ENCODE measurements around the gene FLAD1.
"Not testable (repeated sequence)": the region's sequence is repeated elsewhere in the genome, so short reads cannot be mapped to it uniquely, and the experiment has no call there.

FLAD1 gene

GRCh38 chr1:154988058-154988954, 5.2 kb downstream of the FLAD1 start:
- DNase-seq (ENCODE audit: low read depth, low spot score) = no peak

GRCh38 chr1:154989195-154989860, 6.2 kb downstream of the FLAD1 start:
- DNase-seq (ENCODE audit: low read depth, low spot score) = no peak

DNA sequence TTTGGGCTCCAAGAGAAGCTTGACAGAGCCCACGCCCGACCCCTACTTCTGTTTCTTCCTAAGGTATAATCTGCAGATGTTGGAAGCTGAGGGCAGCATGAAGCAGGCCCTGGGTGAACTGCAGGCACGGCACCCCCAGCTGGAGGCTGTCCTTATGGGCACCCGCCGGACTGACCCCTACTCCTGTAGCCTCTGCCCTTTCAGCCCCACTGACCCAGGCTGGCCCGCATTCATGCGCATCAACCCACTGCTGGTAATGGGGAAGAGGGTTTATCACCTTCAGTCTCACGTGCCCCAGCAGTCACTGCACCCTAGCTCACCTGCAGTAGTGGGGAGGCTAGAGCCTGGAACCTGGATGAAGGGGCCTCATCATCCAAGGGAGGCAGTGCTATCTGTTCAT, 7.1 kb downstream of the FLAD1 start:
- DNase-seq (ENCODE audit: low read depth, low spot score) = no peak

- DNase-seq (ENCODE audit: low read depth, low spot score) = no peak
Observed at GRCh38 chr1:154992721-154993571, 9.8 kb downstream of the FLAD1 start.

GRCh38 chr1:154993572-154994268, 10.6 kb downstream of the FLAD1 start, which contains the start of gene LENEP:
Gene LENEP (plus strand): TSS chr1:154993586. CDS start chr1:154993608, 22 bp downstream.
- no peak for DNase-seq (ENCODE audit: low read depth, low spot score)

DNA sequence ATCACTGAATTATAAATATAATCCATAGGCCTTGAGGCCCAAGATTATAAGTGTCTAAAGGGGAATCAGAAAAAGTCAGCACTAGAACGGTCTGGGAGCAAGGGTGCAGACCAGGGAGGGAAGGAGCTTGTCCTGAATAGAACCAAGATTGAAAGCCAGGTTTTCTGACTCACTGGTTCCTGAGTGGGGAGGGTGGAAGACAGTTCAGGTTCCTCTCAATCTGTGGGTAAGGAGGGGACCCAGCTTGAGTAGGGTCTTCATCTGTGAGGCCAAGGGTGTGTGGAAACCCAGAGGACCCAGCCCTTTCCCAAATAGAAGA, 11.1 kb downstream of the FLAD1 start:
- no peak for DNase-seq (ENCODE audit: low read depth, low spot score)

GRCh38 chr1:154994591-154994990, 11.4 kb downstream of the FLAD1 start:
- no peak for DNase-seq (ENCODE audit: low read depth, low spot score)

DNA sequence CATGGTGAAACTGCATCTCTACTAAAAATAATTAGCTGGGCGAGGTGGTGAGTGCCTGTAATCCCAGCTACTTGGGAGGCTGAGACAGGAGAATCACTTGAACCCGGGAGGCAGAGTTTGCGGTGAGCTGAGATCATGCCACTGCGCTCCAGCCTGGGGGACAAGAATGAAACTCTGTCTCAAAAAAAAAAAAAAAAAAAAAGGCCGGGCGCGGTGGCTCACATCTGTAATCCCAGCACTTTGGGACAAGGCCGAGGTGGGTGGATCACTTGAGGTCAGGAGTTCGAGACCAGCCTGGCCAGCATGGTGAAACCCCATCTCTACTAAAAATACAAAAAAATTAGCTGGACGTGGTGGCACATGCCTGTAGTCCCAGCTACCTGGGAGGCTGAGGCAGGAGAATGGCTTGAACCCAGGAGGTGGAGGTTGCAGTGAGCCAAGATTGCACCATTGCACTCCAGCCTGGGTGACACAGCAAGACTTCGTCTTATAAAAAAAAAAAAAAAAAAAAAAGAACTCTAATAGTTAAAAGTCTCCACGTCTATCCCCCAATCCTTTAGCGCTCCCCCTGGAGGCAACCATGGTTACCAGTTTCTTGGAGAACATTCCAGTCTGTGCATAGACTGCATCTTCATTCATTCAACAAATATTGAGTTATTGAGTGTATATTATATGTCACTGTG, 12.3 kb downstream of the FLAD1 start:
- DNase-seq (ENCODE audit: low read depth, low spot score) = not testable (repeated sequence)

DNA sequence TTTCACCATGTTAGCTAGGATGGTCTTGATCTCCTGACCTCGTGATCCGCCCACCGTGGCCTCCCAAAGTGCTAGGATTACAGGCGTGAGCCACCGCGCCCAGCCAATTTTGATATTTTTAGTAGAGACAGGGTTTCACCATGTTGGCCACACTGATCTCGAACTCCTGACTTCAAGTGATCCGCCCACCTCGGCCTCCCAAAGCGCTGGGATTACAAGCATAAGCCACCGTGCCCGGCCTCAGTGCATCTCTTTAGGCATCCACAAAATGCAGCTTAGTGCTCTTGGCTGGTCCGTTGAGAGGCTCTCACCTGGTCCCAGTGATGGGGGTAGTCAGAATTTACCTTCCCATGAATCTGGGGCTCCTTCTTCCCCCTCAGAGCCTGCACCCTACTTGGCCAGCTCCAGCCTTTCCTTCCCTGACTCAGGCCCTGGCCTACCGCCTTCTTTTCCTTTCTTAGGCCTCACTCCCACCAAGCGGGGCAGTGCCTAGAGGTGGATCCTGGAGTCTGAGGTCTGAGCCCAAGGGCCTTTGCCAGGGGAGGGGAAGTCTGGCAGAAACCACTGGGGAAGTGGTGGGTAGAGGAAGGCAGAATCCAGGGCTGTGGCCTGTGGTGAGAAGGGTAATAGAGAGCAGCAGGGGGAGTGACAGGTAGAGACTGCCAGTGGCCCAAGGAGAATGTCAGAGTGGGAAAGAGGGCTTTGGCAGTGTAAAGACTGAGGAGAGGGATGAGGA, 14.0 kb downstream of the FLAD1 start:
- no peak for DNase-seq (ENCODE audit: low read depth, low spot score)

- DNase-seq (ENCODE audit: low read depth, low spot score) = no peak
Observed at GRCh38 chr1:154998201-154998780, 15.1 kb downstream of the FLAD1 start.

DNA sequence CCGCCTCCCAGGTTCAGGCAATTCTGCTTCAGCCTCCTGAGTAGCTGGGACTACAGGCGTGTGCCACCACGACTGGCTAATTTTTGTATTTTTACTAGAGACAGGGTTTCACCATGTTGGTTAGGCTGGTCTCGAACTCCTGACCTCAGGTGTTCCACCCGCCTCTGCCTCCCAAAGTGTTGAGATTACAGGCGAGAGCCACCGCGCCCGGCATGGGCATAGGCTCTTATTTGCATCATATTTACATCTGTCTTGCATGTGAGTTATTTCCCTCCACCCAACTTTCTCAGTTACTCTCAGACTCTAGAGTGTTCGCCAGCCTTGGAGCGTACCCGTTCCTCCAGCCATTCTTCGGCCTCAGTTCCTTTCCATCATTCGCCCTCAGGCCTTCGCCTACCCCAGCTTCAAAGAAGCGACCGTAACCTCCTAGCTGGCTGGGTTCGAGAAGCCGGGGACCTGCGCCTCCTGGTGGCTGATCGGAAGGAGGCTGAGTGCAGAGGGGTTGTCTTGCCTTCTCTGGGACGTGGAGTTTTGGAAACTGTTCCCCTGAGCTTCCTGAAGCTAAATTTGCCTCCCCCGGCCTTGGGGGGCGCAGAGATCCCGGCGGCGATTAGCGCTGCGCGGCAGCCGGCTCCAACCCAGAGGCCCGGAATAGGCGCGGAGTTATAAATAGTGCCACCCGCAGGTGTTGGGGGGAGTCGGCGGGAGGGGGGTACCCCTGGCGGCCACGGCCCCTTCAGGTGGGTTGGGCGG, 15.8 kb downstream of the FLAD1 start:
- DNase-seq (ENCODE audit: low read depth, low spot score) = no peak

DNA sequence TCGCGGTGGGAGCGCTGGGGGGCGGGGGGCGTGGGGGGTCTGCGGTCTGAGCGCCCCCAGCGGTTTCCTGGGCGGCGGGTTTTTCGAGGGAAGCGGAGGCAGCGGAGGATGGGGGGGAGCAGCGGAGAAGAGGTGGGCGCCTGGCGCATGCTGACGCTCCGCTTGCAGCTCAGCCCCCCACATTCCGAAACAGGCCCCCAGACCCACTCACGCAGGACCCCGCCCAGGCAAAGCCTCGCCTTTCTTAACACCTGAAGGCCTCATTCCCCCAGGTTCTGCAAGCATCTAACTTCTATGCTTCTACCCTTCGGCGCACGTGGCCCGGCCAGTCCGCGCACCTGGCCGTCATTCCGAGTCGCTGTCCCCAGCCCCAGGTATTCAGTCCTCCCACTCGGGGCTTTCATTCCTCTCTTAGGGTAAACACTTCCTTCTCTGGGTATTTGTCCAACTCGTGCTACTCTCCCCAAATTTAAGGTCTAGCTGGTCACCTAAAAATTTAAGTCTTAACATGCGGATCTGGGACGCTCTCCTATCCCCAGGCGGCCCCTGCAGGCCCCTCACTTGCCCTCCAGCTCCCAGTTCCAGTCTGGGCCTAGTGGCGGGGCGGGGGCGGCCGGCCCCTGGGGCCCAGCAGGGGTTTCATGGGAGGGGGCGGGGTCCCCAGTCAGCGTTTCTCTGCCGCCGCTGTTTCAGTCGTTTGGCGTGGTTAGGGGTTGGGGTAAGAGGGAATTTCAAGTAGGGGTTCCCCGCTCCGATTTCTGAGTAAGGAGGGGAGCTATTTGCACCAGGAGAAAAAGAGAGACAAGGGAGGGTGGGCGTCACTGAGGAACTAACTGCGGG, 16.6 kb downstream of the FLAD1 start:
- no peak for DNase-seq (ENCODE audit: low read depth, low spot score)

DNA sequence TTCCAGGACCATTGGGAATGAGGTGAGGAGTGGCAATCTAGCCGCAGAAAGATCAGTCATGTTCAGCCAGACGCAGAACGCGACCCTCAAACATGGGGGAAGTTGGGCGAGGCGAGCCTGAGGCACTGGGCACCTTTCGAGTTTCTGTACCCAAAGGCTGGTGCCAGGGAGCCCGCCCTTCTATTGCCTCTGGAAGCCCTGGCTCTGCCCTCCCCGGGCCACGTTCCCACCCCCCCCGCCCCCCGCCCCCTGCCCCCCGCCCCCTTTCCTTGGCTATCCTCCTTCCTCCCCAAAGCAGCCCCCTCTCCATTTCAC, 17.2 kb downstream of the FLAD1 start:
- DNase-seq (ENCODE audit: low read depth, low spot score) = no peak

DNA sequence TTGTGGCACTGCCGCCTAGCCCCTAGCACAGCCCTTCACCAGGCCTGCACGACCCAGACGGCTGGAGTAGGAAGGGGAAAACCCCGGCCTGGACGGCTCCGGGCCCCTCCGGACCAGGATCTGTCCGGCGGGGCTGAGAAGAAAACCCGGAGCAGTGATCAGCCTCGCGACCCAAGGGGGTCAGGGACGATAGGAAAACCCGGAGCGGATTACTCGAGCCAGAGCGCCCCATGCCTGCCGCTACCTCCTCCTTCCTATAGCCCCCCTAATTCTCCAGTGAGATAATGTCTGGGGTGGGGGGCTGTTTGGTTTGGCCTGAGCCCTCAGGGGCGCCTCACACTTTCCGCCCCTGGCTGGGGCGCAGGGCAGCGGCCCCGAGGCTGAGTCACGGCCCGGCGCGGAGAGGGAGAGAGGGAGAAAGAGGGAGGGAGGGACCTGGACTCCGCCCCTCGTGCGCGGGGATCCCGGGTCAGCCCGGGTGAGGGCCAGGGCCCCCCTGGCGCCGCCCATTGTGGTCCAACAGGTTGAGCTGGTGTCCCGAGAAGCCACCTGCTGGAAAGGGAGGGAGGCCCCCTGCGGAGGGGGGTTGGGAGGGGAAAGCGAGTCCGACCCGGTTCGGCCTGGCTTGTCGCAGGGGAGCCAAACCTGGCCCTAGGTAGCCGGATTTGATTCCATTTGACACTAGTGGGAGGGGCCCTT, 17.7 kb downstream of the FLAD1 start:
- no peak for DNase-seq (ENCODE audit: low read depth, low spot score)

GRCh38 chr1:155001425-155001674, 18.2 kb downstream of the FLAD1 start:
- DNase-seq (ENCODE audit: low read depth, low spot score) = no peak

- peak; percentile 98 for DNase-seq (ENCODE audit: low read depth, low spot score)
Observed at GRCh38 chr1:155001675-155002463, 18.7 kb downstream of the FLAD1 start.

Measured in smooth muscle cell of the brain vasculature (primary cell).